GM12865 (cell line): ENCODE results near the gene SLC22A23.
"Not testable (repeated sequence)": the region's sequence is repeated elsewhere in the genome, so short reads cannot be mapped to it uniquely, and the experiment has no call there.

Experiments used
- DNase-seq: peaks from one replicate; pipeline ENCODE4 v3.0.0; 2010; ENCODE audit warnings: low read depth
- H3K4me3 ChIP-seq: 2 replicates; pipeline ENCODE4 v1.5.1; 2011; ENCODE audit warnings: mild to moderate bottlenecking, low read depth, low read length, control low read depth
- CTCF ChIP-seq: IDR thresholded peaks from 2 replicates; pipeline ENCODE4 v1.5.1; 2011; ENCODE audit warnings: low read length, control low read depth, low read depth, inconsistent platforms; ENCODE audit not compliant: insufficient read depth; ENCODE audit errors: missing control alignments

The SLC22A23 gene

DNA sequence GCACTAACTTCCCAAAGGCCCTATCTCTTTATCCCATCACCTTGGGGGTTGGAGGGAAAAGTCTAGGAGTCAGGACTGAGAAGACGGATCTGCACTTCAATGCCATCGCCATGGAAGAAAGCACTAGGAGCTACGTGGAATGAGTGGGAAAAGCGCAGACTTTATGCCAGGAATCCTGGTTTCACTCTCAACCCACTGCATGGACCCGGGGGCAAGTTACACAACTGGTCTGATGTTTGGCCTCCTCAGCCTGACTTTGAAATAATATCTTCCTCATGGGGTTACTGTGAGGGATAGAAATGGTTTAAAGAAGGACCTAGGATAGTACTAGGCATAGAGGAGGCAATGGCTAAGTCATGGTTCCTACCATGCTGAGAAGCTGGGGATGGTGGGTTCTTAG, 211.6 kb downstream of the SLC22A23 start:
- TF ChIP-seq CTCF = no peak
- no peak for DNase-seq
- no peak overlapping the region for H3K4me3 ChIP-seq

DNA sequence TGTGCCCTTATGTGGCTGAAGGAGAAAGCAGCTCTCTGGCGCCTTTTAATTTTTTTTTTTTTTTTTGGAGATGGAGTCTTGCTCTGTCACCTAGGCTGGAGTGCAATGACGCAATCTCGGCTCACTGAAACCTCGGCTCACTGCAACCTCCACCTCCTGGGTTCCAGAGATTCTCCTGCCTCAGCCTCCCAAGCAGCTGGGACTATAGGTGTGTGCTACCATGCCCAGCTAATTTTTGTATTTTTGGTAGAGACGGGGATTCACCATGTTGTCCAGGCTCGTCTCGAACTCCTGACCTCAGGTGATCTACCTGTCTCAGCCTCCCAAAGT, 212.1 kb downstream of the SLC22A23 start:
- not testable (repeated sequence) for H3K4me3 ChIP-seq, DNase-seq

DNA sequence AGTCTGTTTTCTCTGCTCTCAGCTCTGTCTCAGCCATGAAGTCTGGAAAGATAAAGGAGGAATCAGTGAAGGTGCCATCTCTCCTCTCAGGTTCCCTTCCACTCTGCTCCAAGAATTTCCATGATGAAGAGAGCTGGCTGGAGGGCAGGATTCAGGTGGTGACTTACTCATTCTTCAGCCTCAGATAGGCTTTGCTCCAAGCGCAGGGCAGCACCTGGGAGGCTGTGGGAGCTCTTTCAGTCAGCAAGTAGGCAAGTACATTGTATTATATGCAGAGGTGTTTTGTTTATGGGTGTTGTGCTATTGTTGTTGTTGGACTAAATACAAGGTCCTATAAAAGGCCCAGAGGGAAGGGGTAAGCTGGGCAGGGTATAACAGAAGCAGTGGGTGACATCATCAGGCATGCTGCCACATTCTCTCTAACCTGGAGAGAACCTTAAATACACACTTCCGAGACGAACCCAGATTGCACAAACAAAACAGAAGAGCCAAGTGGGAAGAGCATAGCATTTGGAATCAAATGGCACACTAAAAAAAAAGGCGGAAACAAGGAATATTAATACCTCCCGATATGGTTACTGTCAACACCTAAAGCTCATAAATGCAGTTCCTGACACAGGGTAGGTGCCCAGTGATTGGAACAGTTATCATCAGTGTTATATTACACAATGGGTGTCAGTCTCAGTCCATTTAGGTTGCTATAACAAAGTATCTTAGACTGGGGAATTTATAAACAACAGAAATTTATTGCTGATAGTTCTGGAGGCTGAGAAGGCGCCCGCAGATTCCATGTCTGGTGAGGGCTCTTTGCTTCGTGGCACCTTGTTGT, 212.6 kb downstream of the SLC22A23 start:
- TF ChIP-seq CTCF = no peak

DNA sequence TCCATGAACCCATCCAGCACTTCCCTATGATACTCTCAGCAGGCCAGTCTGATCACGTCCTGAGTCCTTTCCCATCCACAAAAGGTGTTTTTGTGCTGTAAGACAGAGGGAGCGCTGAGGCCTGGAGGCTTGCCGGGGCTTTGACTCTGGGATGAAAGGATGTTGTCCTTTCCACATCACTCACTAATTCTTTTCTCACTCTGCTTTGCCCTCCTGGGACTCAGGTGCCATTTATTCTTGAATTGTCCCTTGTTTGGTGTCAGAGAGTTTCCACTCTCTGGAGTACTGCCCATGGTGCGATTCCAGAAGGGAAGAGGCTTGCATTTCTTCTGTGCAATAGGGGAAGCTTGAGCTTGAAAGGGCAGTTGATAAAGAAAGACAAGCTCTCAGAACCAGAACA, 214.1 kb downstream of the SLC22A23 start:
- H3K4me3 ChIP-seq = no peak overlapping the region
- no peak for DNase-seq
- TF ChIP-seq CTCF = no peak

More for the DNA sequence above, 212.6 kb downstream of the SLC22A23 start:
- H3K4me3 ChIP-seq = no peak overlapping the region
- DNase-seq = no peak

GRCh38 chr6:3241745-3242144, 215.1 kb downstream of the SLC22A23 start:
- not testable (repeated sequence) for DNase-seq, H3K4me3 ChIP-seq

GRCh38 chr6:3240595-3240994, 216.3 kb downstream of the SLC22A23 start:
- TF ChIP-seq CTCF = no peak
- H3K4me3 ChIP-seq = no peak overlapping the region
- no peak for DNase-seq

GRCh38 chr6:3239110-3239830, 217.6 kb downstream of the SLC22A23 start:
- H3K4me3 ChIP-seq = no peak overlapping the region
- DNase-seq = no peak
- no peak for TF ChIP-seq CTCF
